Activated CD4-positive, alpha-beta T cell treated with anti-CD3 and anti-CD28 coated beads for 1 hour (primary cell): ENCODE results near the gene AJM1.
A peak's percentile ranks its signal among the peaks of the same experiment; 100 is the strongest.
"Not testable (repeated sequence)": the region's sequence is repeated elsewhere in the genome, so short reads cannot be mapped to it uniquely, and the experiment has no call there.

Source experiments
- DNase-seq: peaks from one replicate; pipeline ENCODE4 v3.0.0-alpha.2; 2020

AJM1 gene

DNA sequence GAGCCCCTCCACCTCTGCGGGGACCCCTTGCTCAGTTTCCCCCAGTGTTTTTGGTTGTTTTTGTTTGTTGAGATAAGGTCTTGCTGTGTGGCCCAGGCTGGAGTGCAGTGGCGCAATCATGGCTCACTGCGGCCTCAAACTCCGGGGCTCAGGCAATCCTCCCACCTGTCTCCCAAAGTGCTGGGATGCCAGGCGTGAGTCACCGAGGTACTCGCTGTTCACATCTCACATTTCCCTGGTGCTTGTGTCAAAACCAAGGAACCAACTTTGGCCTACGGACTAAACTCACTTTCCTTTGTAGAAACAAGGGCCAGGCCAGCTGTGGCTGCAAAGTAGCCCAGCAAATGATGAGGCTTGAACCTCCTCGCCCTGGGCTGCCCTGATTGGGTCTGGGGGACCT lies 9.7 kb upstream of the AJM1 start:
- DNase-seq: no peak

GRCh38 chr9:136833381-136834048 lies 8.8 kb upstream of the AJM1 start:
- not testable (repeated sequence) for DNase-seq

DNA sequence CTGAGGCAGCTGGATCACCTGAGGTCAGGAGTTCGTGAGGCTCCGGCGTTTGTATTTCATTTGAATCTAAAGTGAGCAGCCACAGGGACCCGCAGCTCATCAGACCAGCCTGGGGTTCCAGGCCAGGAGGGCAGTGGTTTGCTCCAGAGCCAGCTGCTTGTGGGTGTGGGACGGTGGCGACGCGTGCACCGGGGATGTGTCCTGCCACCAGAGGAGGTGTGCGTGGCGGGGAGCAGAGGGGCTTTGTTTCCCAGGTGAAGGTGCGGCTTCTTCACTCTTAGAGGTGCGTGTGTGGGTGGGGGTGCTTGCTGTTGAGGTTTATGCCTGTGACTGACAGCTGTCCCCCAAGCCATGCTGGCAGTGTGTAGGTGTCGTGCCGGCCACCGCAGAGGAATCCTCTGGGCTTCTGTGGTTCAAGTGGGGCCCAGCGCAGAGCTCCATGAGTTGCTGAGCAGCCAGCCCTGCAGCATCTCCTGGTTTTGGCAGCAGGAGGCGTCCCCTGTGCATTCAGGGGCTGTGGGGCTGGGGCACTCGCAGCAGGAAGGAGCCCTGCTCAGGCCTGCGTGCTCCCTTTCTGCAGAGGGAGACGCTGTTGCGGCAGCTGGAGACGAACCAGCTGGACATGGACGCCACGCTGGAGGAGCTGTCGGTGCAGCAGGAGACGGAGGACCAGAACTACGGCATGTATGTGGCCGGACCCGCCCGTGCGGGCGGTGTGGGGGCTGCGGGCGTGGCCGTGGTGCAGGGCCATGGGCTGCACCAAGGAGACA lies 6.9 kb upstream of the AJM1 start:
- DNase-seq: no peak

DNA sequence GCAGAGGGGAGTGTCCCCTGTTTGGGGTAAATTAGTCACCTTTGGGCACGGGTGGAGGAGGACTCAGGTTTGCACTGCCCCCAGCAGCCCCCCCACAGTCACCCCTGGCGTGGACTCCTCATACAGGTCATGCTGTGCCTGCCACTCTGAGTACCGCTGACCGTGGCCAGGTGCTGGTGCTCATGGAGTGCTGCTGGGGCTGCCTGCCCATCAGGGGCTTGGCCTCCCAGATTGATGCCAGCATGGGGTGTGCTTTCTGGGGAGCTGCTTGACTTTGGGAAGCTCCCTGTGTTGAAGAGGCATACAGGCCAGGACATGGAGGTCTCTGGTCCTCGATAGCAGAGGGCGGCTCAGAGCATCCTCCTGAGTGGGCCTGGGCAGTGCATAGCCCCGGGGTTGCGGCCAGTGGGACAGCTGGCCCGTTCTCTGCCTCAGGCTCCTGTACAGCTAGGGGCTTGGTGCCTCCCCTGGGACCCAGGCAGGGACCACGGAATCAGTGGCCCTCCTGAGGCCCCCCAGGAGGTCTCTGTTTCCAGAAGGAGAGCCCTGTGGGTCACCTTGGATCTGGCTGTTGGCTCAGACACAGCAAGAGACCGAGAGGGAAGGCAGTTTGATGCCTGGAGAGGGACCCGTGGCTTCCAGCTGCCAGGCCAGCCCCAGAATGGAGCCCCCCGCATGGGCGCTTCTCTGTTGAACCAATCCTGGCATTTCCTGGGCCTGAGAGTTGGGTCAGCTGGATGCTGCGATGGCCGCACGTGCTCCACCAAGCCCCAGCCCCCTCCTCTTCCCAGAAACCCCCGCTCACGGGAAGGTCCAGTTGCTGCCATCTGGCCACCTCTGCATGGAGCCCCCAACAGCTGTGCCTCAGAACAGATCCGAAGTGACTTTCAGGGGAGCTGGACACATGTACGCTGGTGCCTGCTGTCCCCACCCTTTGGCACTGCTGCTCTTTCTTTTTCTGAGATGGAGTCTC lies 6.1 kb upstream of the AJM1 start:
- DNase-seq: no peak

GRCh38 chr9:136837146-136837855 lies 5.0 kb upstream of the AJM1 start:
- no peak for DNase-seq

DNA sequence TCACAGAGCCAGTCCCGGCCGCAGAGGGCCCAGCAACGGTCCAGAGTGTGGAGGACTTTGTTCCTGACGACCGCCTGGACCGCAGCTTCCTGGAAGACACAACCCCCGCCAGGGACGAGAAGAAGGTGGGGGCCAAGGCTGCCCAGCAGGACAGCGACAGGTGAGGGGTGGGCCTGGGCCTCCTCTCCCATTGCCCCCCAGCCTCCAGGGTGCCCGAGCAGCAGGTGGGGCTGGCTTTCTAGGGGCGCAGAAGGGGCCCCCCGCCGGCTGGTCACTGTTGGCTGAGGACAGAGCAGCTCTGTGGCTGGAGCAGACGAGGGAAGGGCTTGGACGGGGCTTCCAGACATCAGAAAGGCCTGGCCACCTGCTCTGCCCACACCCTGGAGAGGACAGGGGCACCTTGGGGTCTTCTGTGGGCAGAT lies 4.4 kb upstream of the AJM1 start:
- DNase-seq: not testable (repeated sequence)

DNA sequence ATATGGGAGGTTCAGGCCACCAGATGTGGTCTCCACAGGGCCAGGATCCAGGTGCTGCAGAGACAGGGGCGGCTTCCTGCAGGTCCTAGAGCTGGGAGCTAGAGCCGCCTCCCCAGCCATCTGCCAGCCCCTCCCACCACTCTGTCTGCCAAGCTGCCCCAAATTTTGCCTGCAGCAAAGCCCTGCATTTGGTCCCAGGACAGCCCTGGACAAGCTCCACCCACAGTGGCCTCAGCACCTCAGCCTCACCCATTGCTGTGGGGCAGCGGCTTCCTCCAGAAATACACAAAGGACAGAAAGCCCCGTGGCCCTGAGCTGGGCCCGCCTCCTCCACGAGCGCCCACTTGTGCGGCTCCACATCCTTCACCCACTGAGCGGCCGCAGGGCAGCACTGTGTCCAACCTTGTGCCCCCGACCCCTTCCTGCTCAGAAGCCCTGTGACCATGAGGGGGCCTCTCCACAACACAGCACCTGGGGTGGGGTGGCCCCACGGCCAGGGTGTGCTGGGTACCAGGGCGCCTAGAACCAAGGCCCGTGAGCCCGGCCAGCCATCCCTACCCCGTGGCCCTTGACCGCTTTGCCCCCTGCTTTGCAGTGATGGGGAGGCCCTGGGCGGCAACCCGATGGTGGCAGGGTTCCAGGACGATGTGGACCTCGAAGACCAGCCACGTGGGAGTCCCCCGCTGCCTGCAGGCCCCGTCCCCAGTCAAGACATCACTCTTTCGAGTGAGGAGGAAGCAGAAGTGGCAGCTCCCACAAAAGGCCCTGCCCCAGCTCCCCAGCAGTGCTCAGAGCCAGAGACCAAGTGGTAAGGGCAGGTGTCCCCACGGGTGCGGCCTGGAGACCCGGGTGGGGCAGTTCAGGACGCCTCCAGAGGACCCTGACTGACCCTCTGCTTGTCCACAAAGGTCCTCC lies 3.7 kb upstream of the AJM1 start:
- no peak for DNase-seq

DNA sequence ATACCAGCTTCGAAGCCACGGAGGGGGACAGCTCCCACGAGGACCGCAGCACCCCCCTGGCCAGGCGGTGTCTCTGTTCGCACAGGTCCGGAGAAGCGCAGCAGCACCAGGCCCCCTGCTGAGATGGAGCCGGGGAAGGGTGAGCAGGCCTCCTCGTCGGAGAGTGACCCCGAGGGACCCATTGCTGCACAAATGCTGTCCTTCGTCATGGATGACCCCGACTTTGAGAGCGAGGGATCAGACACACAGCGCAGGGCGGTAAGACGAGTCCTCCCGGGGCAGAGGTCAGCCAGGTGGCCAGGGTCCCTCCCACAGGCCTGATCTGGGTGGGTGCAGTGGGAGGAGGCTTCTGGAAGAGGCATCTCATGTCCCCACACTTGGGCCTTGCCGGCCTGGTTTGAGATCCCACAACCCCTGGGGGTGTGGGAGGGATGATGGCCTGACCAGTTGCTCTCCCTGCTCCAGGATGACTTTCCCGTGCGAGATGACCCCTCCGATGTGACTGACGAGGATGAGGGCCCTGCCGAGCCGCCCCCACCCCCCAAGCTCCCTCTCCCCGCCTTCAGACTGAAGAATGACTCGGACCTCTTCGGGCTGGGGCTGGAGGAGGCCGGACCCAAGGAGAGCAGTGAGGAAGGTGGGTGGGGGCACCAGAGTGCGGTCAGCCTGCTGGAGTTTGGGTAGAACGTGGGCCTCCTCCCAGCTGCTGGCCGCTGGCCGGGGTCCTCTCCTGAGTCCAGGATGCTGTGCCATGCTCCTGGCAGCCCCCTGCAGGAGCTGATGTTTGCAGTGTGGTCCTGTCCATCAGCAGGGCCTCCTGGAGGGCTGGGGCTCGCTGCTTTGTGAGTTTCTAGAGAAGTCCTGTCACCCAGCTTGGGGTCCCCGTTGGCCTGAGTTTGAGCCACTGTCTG lies 2.8 kb upstream of the AJM1 start:
- DNase-seq: no peak

DNA sequence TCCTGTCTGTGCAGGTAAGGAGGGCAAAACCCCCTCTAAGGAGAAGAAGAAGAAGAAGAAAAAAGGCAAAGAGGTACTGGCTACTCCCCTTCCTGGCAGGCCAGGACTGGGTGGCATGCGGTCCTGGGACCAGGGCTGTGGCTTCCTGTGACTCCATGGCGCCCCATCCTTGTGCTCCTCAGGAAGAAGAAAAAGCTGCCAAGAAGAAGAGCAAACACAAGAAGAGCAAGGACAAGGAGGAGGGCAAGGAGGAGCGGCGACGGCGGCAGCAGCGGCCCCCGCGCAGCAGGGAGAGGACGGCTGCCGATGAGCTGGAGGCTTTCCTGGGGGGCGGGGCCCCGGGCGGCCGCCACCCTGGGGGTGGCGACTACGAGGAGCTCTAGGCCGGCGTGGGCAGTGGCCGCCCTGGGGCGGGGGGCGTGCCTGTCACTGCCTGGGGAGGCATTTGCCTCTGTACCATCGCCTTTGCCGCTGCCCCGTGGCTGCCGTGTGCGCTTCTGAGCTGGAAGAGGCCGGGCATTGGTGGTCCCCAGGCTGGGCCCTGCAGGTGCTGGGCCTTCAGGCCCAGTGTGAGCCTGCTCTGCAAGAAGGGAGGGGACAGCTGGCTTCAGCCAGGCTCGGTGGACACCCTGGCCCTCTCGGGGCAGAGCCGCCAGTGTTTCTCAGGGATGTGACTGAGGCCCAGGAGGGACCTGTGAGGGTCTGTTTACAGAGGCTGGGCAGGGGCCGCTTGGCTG lies 2.0 kb upstream of the AJM1 start:
- DNase-seq: no peak

DNA sequence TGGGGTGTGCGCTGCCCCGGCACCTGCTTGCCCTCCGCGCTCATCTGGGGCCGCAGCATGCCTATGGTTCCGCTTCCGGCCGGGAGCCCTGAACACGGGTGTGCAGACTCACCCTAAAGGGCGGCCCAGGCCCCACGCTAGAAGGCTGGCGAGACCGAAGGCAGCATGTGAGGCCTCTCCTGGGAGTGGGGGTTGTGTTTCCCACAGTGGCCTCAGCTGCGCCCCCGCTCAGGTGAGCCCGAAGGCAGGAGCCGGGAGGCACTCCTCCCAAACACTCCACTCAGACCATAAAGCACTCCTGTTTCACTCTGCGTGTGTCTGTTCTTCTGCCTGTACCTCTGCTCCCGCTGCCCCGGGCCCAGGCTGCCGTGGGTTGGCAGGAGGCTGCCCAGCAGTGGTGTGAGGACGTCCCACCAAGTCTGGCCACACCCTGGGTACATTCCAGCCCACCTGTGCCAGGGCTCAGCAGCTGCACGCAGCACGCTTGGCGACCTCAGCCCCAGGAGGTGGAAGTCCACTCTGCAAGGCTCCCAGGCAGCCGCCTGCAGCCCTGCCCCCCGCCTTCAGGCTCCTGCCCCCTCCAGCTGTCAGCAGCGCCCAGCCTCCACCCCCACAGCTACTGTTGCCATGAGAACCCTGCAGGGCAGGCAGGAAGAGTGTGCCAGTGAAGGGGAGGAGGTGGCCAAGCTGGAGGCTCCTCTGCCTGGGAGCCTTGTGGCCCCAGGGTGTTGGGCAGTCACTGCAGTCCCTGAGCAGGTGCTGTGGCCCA lies 1.2 kb upstream of the AJM1 start:
- no peak for DNase-seq

- not testable (repeated sequence) for DNase-seq
These were observed 465 bp upstream of the AJM1 start for GRCh38 chr9:136841646-136842379.

DNA sequence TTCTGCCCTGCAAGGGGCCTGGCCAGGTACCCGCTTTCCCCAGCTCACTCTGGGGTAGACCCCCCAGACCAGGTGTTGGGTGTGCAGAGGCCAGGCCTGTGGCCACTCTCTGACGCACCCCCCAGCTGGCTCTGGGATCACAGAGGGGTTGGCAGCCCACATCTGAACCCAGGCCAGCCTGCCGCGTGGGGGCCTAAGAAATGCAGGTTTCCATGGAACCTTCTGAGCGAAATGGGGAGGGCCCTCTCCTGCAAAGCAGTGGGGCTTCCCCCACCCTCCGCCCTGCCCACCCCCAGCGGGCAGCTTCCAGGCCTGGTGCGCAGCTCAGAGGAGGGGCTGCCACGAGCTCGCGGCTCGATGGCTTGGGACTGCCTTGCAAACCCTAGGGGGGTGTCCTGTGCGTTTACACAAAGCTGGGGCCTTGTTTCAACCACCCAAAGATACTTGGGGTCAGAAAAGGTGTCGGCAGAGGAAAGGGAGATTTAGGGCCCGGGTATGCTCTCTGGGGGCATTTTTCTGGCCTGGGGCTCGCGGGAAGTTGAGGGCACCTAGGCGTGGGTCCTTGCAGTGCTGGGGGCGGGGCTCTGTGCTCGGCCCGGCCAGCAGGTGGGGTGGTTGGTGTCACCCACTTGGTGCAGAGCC lies 1.0 kb downstream of the AJM1 start:
- DNase-seq: not testable (repeated sequence)

- peak; percentile 39 for DNase-seq
These were observed 1.8 kb downstream of the AJM1 start for GRCh38 chr9:136843801-136844740.

- no peak for DNase-seq
These were observed 2.6 kb downstream of the AJM1 start for GRCh38 chr9:136844761-136845464.

DNA sequence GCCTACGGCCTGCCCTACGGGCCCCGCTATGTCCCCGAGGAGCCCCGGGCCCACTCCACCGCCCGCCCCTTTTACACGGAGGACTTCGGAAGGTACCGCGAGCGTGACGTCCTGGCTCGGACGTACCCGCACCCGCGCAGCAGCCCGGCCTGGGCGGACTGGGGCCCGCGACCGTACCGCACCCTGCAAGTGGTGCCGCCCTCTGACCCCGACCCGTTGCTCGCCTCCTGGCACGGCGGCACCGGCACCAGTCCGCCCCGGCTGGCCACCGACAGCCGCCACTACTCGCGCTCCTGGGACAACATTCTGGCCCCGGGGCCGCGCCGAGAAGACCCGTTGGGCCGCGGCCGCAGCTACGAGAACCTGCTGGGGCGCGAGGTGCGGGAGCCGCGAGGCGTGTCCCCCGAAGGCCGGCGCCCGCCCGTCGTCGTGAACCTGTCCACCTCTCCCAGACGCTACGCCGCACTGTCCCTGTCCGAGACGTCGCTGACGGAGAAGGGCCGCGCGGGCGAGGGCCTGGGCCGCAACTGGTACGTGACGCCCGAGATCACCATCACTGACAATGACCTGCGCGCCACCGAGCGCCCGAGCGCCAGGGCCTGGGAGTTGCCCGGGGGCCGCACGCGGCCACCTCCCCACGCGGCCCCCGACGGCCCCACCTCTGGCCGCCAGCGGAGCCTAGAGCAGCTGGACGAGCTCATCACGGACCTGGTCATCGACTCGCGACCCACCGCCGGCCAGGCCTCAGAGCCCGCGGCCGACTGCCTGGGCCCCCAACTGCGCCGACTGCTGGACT lies 3.4 kb downstream of the AJM1 start:
- DNase-seq: no peak
